SK-N-MC (cell line): Measurements from ENCODE around the gene CABP4.

Source experiments
- EZH2 ChIP-seq: fragments of 200-600 bp; sonication (generic); IDR thresholded peaks from one replicate; pipeline ENCODE4 v1.6.1; 2017; ENCODE audit warnings: antibody characterized with exemption
- POLR2AphosphoS5 ChIP-seq: IDR thresholded peaks from 2 replicates; pipeline ENCODE4 v1.6.1; 2012; ENCODE audit warnings: mild to moderate bottlenecking, low read depth, low read length, borderline replicate concordance

DNA sequence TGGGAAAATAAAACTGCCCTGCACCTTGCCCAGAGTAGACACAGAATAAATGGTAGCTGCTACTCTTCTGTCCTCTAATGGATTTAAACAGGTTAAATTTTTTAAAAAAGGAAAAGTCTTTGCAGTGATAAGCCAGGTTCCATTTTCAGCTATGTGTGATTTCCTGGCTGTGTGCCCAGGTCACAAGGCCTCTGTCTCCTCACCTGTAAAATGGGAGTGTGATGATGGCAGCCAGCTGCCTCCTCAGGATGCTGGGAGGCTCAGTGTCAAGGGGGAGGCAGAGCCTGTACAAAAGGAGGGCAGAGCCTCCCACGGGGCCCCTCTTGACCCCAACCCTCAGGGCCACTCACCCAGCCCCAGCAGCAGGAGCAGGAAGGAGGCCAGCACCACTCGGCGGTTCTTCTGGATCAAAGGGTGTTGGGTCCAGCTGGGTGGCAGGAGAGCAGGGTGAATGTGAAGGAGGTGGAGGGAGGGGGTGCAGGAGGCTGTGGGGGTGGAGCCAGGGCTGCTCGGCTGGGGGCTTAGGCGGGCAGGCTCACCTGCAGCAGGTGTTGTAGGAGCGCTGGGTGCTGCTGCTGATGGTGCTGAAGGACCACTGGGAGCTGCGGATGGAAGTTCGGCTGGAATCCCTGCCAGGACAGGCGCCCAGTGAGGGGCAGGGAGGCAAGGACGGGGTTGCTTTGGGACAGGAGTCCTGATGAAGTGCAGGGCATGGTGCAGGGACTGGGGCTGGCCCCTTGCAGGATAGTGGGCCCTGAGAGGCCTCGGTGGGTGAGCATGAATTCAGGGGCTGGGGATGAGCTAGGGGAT is 12.0 kb downstream of the CABP4 start:
- no peak for TF ChIP-seq EZH2
- TF ChIP-seq POLR2AphosphoS5, result no peak
